ENCODE data around the gene CIP2A. TPM values are rescaled to one million over a fixed set of nuclear protein-coding genes. Genes with fewer than 3 reads are reported as not detected.

Gene CIP2A
- total and polyA plus RNA-seq, 2 of the 8 experiments (the other 6 are each of a cell fraction or from before 2014, with no cell fraction given), result 11.9 to 38.0 TPM

- no peak overlapping the region for H2BK5ac ChIP-seq (ENCODE audit: low read depth, low read length)
- no peak for DNase-seq (ENCODE audit: low read depth in 1 of 2, low spot score in 2 of 2)
- no peak for TF ChIP-seq ASH2L (IDR thresholded peaks at IDR 0.05; ENCODE audit: low read length)
- TF ChIP-seq EGR1 (IDR thresholded peaks at IDR 0.05; ENCODE audit: borderline replicate concordance, low read depth, low read length), result no peak
- no peak for TF ChIP-seq POLR2A (IDR thresholded peaks at IDR 0.05; ENCODE audit: control extremely low read depth in 1 of 2, low read depth in 2 of 2, low read length in 2 of 2)
- no peak overlapping the region for H2AFZ ChIP-seq (ENCODE audit: low read length)
- H3K79me2 ChIP-seq (ENCODE audit: control insufficient read depth in 1 of 2, insufficient read depth in 2 of 2, low read length in 2 of 2), result no peaks in the 10 kb centered on the region
- H3K18ac ChIP-seq (ENCODE audit: extremely low read depth, low read length), result no peak overlapping the region
- no peaks in the 10 kb centered on the region for H3K36me3 ChIP-seq (ENCODE audit: control insufficient read depth in 2 of 4, insufficient read depth in 4 of 4, low read length in 3 of 4)
- H2BK20ac ChIP-seq (ENCODE audit: low read length), result no peak overlapping the region
- no peak overlapping the region for H3K4me2 ChIP-seq (ENCODE audit: insufficient read depth in 1 of 2, low read depth in 2 of 2, low read length in 2 of 2)
- H4K91ac ChIP-seq (replicated peaks; ENCODE audit: insufficient read length, low read length), result no peak overlapping the region
- WGBS, 2 experiments (ENCODE audit: extremely low coverage in 1 of 2, insufficient coverage in 1 of 2, insufficient read length in 1 of 2, insufficient replicate concordance in 2 of 2, low coverage in 1 of 2, low lambda C conversion rate in 2 of 2, missing lambda C conversion rate in 1 of 2), result 93% methylated on average over 2 of the region's 2 CpGs; no CpG with 5 or more reads in 1 of the 2 experiments
- no peaks in the 10 kb centered on the region for H3K79me1 ChIP-seq (ENCODE audit: low read depth, low read length)
- no peak overlapping the region for H4K5ac ChIP-seq (ENCODE audit: insufficient read length, low read depth, low read length)
- no peak overlapping the region for H2BK120ac ChIP-seq (replicated peaks; ENCODE audit: low read depth, low read length)
- no peaks in the 10 kb centered on the region for H3K23me2 ChIP-seq (ENCODE audit: low read depth, low read length)
- no peaks in the 10 kb centered on the region for H3K27me3 ChIP-seq (replicated peaks in 1 of 4; ENCODE audit: control insufficient read depth in 3 of 4, extremely low read depth in 1 of 4, insufficient read depth in 3 of 4, low read length in 3 of 4)
- no peak overlapping the region for H3K14ac ChIP-seq (ENCODE audit: insufficient read length)
- H4K8ac ChIP-seq (ENCODE audit: extremely low read depth, insufficient read depth, low read length), result no peak overlapping the region
- no peak overlapping the region for H3K56ac ChIP-seq (replicated peaks; ENCODE audit: insufficient read length, low read depth, low read length)
- H2BK15ac ChIP-seq (ENCODE audit: low read length), result no peak overlapping the region
- no peak overlapping the region for H2BK12ac ChIP-seq (ENCODE audit: low read depth, low read length)
- ChIA-PET CTCF (ENCODE audit: partially characterized antibody) (interaction anchor here (0.9 to 2.8 kb wide), 5 partner anchors 12 to 36 kb away, joined by 4 to 15 read pairs (median 7); no protein-coding TSS in a partner anchor), POLR2A (ENCODE audit: partially characterized antibody) (interaction anchor here (0.6 to 0.9 kb wide), 3 partner anchors 12 to 64 kb away, joined by 3 read pairs; partner anchors contain the start of genes CIP2A and DZIP3)
- H3K23ac ChIP-seq (ENCODE audit: insufficient read length), result no peak overlapping the region
- no peaks in the 10 kb centered on the region for H4K20me1 ChIP-seq (replicated peaks in 1 of 2; ENCODE audit: control insufficient read depth in 1 of 2, insufficient read depth in 2 of 2, low read length in 2 of 2)
- FAIRE-seq, result no peak
- H3K27ac ChIP-seq (ENCODE audit: low read depth, low read length), result no peak overlapping the region
- no peaks in the 10 kb centered on the region for H3K9me3 ChIP-seq (ENCODE audit: insufficient read depth in 2 of 2, low read depth in 1 of 2, low read length in 1 of 2)
- no peaks in the 10 kb centered on the region for H3K4me1 ChIP-seq (replicated peaks in 1 of 4; ENCODE audit: control insufficient read depth in 3 of 4, insufficient read depth in 4 of 4, low read length in 3 of 4)
- no peak overlapping the region for H3K4me3 ChIP-seq (ENCODE audit: extremely low read depth in 1 of 4, insufficient read depth in 2 of 4, low read depth in 3 of 4, low read length in 4 of 4)
- no peak overlapping the region for H3K9ac ChIP-seq (replicated peaks in 1 of 4; ENCODE audit: extremely low read depth in 1 of 4, low read depth in 3 of 4, low read length in 3 of 4)
- no peak overlapping the region for H2AK5ac ChIP-seq (ENCODE audit: low read depth, low read length)
- no peak overlapping the region for H3K4ac ChIP-seq (replicated peaks; ENCODE audit: insufficient read length, low read depth, low read length)
These were observed 64.0 kb downstream of the CIP2A start for GRCh38 chr3:108525256-108525655.
